ENCODE results near the gene KIAA0930.

Gene KIAA0930

DNA sequence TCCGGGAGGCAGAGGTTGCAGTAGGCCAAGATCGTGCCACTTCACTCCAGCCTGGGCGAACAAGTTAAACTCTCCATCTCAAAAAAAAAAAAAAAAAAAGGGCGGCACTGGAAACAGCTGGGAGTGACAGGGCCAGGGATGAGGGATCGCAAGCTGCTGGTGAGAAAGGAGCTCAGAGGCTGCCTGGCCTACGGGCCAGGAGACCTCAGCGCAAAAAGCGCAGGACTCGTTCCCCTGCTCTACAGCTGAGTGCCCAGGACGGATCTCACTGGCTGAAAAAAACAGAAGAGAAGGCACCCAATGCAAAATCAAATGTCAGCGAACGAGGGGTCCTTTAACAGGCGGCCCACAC lies 77.6 kb downstream of the KIAA0930 start:
- no peak for TF ChIP-seq SIN3A (IDR thresholded peaks at IDR 0.05; ENCODE audit: borderline replicate concordance, insufficient read depth, low read length)
- no peak for TF ChIP-seq TAF1 (IDR thresholded peaks at IDR 0.05; ENCODE audit: borderline replicate concordance, insufficient read depth, low read length)
- TF ChIP-seq FOXP2 (optimal IDR thresholded peaks at IDR 0.05; ENCODE audit: borderline replicate concordance, extremely low read depth, extremely low read length, insufficient read depth), result no peak
- TF ChIP-seq, protein P1, sequence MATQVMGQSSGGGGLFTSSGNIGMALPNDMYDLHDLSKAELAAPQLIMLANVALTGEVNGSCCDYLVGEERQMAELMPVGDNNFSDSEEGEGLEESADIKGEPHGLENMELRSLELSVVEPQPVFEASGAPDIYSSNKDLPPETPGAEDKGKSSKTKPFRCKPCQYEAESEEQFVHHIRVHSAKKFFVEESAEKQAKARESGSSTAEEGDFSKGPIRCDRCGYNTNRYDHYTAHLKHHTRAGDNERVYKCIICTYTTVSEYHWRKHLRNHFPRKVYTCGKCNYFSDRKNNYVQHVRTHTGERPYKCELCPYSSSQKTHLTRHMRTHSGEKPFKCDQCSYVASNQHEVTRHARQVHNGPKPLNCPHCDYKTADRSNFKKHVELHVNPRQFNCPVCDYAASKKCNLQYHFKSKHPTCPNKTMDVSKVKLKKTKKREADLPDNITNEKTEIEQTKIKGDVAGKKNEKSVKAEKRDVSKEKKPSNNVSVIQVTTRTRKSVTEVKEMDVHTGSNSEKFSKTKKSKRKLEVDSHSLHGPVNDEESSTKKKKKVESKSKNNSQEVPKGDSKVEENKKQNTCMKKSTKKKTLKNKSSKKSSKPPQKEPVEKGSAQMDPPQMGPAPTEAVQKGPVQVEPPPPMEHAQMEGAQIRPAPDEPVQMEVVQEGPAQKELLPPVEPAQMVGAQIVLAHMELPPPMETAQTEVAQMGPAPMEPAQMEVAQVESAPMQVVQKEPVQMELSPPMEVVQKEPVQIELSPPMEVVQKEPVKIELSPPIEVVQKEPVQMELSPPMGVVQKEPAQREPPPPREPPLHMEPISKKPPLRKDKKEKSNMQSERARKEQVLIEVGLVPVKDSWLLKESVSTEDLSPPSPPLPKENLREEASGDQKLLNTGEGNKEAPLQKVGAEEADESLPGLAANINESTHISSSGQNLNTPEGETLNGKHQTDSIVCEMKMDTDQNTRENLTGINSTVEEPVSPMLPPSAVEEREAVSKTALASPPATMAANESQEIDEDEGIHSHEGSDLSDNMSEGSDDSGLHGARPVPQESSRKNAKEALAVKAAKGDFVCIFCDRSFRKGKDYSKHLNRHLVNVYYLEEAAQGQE (IDR thresholded peaks at IDR 0.05; ENCODE audit: insufficient read depth in 1 of 2, low read depth in 2 of 2, low read length in 2 of 2), result no peak
- no peak for TF ChIP-seq POLR2AphosphoS5 (IDR thresholded peaks at IDR 0.05; ENCODE audit: low read depth, low read length)

DNA sequence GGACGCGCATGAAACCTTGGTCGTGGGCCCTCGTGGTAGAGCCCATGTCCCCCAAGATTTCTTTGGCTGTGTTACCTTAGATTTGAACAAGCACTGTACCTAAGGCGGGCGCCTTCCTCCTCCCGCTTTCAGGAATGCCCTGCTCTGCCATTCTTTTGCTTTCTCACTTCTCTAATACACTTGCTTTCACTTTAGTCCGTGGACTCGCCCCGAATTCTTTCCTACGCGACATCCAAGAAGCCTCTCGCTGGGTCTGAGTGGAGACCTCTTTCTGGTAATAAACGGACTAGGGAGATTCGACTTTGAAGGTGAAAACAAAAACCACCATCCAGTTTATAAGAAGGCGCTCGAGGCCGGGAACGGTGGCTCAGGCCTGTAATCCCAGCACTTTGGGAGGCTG lies 78.2 kb downstream of the KIAA0930 start:
- TF ChIP-seq, protein P1 (IDR thresholded peaks at IDR 0.05; ENCODE audit: insufficient read depth in 1 of 2, low read depth in 2 of 2, low read length in 2 of 2), result no peak
- TF ChIP-seq POLR2AphosphoS5 (IDR thresholded peaks at IDR 0.05; ENCODE audit: low read depth, low read length), result no peak
- TF ChIP-seq SIN3A (IDR thresholded peaks at IDR 0.05; ENCODE audit: borderline replicate concordance, insufficient read depth, low read length), result no peak
- no peak for TF ChIP-seq FOXP2 (optimal IDR thresholded peaks at IDR 0.05; ENCODE audit: borderline replicate concordance, extremely low read depth, extremely low read length, insufficient read depth)
- no peak for TF ChIP-seq TAF1 (IDR thresholded peaks at IDR 0.05; ENCODE audit: borderline replicate concordance, insufficient read depth, low read length)

DNA sequence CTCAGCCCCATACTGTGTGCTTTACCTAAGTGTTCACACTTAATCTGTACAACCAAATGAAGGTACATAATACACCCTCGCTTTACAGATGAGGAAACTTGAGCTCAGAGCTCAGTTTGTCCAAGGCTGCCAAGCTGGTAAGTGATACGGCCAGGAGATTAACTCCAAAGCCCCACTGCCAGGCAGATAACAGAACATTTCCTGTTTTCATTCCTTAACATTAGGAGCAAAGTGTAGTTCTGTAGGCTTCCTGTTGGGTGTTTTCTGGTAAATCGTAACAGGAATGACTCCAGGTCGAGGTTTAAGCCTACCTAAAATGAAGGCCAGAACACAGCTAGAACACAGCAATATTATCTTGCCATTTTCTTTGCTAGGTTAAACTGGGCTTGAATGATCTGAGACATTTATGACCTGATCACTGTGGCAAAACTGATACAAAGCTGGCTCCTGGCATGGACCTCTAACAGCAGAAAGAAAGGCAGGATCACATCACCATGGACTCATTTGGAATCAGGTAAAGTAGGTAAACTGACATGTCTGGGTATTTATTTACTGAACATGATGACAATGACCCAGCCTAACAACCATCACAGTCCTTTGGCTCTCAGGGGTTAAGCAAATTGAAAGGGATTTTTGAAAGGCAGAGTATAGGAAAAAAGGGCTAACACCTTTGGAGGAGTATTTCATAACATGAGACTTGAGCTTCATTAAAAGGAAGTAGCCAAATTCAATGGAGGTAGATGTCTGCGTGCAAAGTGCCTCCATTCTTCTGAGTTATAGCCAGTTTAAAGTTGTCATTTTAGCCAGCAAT lies 80.8 kb downstream of the KIAA0930 start:
- no peak for TF ChIP-seq POLR2AphosphoS5 (IDR thresholded peaks at IDR 0.05; ENCODE audit: low read depth, low read length)
- TF ChIP-seq, protein P1 (IDR thresholded peaks at IDR 0.05; ENCODE audit: insufficient read depth in 1 of 2, low read depth in 2 of 2, low read length in 2 of 2), result no peak
- TF ChIP-seq FOXP2 (optimal IDR thresholded peaks at IDR 0.05; ENCODE audit: borderline replicate concordance, extremely low read depth, extremely low read length, insufficient read depth), result no peak
- TF ChIP-seq SIN3A (IDR thresholded peaks at IDR 0.05; ENCODE audit: borderline replicate concordance, insufficient read depth, low read length), result no peak
- no peak for TF ChIP-seq TAF1 (IDR thresholded peaks at IDR 0.05; ENCODE audit: borderline replicate concordance, insufficient read depth, low read length)

DNA sequence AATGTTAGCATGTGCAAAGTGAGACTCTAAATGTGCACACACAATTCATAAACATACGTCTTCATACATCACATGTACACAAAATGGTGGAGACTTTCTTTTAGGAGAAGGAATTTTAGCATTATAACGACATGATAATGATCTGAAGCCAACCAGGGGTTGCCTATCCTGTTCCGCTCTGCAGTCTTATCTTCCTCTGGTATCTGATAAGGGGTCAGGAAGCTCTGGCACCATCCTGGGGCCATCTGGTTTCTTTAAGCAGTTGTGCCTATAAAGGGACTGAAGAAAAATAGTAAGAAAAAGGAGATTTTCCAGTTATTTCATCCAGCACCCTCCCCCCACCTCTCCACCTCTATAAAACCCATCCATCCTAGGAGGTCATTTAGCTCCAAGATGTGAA lies 82.8 kb downstream of the KIAA0930 start:
- TF ChIP-seq FOXP2 (optimal IDR thresholded peaks at IDR 0.05; ENCODE audit: borderline replicate concordance, extremely low read depth, extremely low read length, insufficient read depth) (no peak), TAF1 (IDR thresholded peaks at IDR 0.05; ENCODE audit: borderline replicate concordance, insufficient read depth, low read length) (no peak), POLR2AphosphoS5 (IDR thresholded peaks at IDR 0.05; ENCODE audit: low read depth, low read length) (no peak)

DNA sequence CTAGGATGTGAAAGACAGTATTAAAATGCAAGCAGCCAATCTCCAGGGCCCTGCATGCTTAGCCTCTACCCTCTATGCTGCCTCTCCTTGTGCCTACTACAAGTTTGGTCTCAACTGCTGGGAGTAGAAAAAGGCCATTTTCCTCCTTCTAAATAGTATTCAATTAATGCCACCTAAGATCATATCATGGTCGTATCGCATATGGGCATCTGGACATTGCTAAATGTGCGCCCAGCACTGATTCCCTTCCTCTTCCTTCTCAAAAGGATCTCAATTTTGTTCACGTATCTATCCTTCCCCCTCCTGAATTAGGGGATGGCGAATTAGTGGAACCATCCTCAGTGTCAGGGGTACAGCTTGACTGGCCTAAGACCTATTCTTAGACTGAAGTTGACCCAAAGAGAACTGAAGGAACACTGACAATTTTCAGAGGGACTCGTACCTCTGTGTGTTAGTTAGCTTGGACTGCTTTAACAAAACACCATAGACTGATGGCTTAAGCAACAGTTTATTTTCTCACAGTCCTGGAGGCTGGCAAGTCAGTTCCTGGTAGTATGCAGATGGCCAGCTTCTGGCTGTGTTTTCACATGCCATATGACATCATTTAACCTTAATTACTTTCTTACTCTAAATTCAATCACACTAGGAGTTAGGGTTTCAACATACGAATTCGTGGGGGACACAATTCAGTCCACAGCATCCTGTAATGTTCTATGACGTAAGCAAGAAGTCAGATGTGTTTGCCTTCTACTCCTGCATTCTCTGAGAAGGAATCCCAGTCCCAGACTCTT lies 85.4 kb downstream of the KIAA0930 start:
- no peak for TF ChIP-seq TAF1 (IDR thresholded peaks at IDR 0.05; ENCODE audit: borderline replicate concordance, insufficient read depth, low read length)
- no peak for TF ChIP-seq POLR2AphosphoS5 (IDR thresholded peaks at IDR 0.05; ENCODE audit: low read depth, low read length)
- no peak for TF ChIP-seq SIN3A (IDR thresholded peaks at IDR 0.05; ENCODE audit: borderline replicate concordance, insufficient read depth, low read length)
- TF ChIP-seq FOXP2 (optimal IDR thresholded peaks at IDR 0.05; ENCODE audit: borderline replicate concordance, extremely low read depth, extremely low read length, insufficient read depth), result no peak
- TF ChIP-seq, protein P1 (IDR thresholded peaks at IDR 0.05; ENCODE audit: insufficient read depth in 1 of 2, low read depth in 2 of 2, low read length in 2 of 2), result no peak
